Left ventricle myocardium inferior (tissue), 1 donor: ENCODE measurements around the gene VEGFB. TPM values are rescaled to one million over a fixed set of nuclear protein-coding genes. Genes with fewer than 3 reads are reported as not detected.

ENCODE experiments used
- DNase-seq: peaks from one replicate; pipeline ENCODE4 v3.0.0-alpha.2; 2020
- H3K27ac ChIP-seq: fragments of 200-600 bp; replicated peaks from 2 replicates; pipeline ENCODE4 v1.8.0; 2021
- H3K27me3 ChIP-seq: fragments of 200-600 bp; 2 replicates; pipeline ENCODE4 v1.8.0; 2021; ENCODE audit warnings: low read depth
- H3K36me3 ChIP-seq: fragments of 200-600 bp; 2 replicates; pipeline ENCODE4 v1.8.0; 2021
- H3K4me1 ChIP-seq: fragments of 200-600 bp; 2 replicates; pipeline ENCODE4 v1.8.0; 2021
- H3K4me3 ChIP-seq: fragments of 200-600 bp; 2 replicates; pipeline ENCODE4 v1.8.0; 2021; ENCODE audit warnings: mild to moderate bottlenecking, moderate library complexity
- H3K9me3 ChIP-seq: fragments of 200-600 bp; replicated peaks from 2 replicates; pipeline ENCODE4 v1.8.0; 2021
- CTCF ChIP-seq: fragments of 200-600 bp; IDR thresholded peaks from 2 replicates; pipeline ENCODE4 v1.8.0; 2021; ENCODE audit warnings: antibody characterized with exemption, mild to moderate bottlenecking, borderline replicate concordance
- intact Hi-C: fragments of 100-400 bp; cut with micrococcal nuclease; formaldehyde crosslinking; loops from one replicate; pipeline ENCODE4 v1.11.0; 2022
- total RNA-seq: library from RNA; stranded (reverse); fragmentation: NEBNext Ultra II Directional; extraction: Animal tissue kit (Norgen Biotek cat#: 25700); gene quantifications from one replicate; pipeline ENCODE4 v1.2.1, GENCODE V29; 2021
- donor health status: DM: no; HTN: yes; CAD: no; lungs with severe emphysema.

Gene VEGFB
- total RNA-seq, 1 donor from 2014 or later, result 272 TPM

GRCh38 chr11:64249038-64249437, 14.7 kb downstream of the VEGFB start:
- Histone ChIP-seq H3K27ac (no peak overlapping the region), H3K4me1 (peaks cover 68% of the 10 kb centered on the region), H3K27me3 (no peaks in the 10 kb centered on the region), H3K9me3 (no peaks in the 10 kb centered on the region), H3K36me3 (peaks cover 5% of the 10 kb centered on the region), H3K4me3 (no peak overlapping the region)
- intact Hi-C loops, result no loop called here
- DNase-seq, result no peak
- no peak for TF ChIP-seq CTCF

- H3K4me1 ChIP-seq, result peaks cover 63% of the 10 kb centered on the region
- intact Hi-C loops, result no loop called here
- H3K36me3 ChIP-seq, result peaks cover 5% of the 10 kb centered on the region
- H3K27ac ChIP-seq, result no peak overlapping the region
- no peak overlapping the region for H3K4me3 ChIP-seq
- TF ChIP-seq CTCF, result no peak
- no peaks in the 10 kb centered on the region for H3K9me3 ChIP-seq
- DNase-seq, result no peak
- no peaks in the 10 kb centered on the region for H3K27me3 ChIP-seq
These were observed 15.4 kb downstream of the VEGFB start for GRCh38 chr11:64249563-64250414.

- intact Hi-C loops, result no loop called here
- Histone ChIP-seq H3K27me3 (no peaks in the 10 kb centered on the region), H3K4me3 (peak overlapping the region; percentile 88), H3K36me3 (peaks cover 12% of the 10 kb centered on the region), H3K27ac (peak overlapping the region; percentile 84), H3K9me3 (no peaks in the 10 kb centered on the region), H3K4me1 (peaks cover 56% of the 10 kb centered on the region)
- no peak for DNase-seq
- TF ChIP-seq CTCF, result no peak
These were observed 16.1 kb downstream of the VEGFB start for GRCh38 chr11:64250415-64251015.

- Histone ChIP-seq H3K36me3 (peaks cover 19% of the 10 kb centered on the region), H3K4me1 (peaks cover 49% of the 10 kb centered on the region), H3K9me3 (no peaks in the 10 kb centered on the region), H3K4me3 (peak within 1 kb of the TSS; percentile 88), H3K27me3 (no peaks in the 10 kb centered on the region), H3K27ac (peak within 1 kb of the TSS; percentile 84)
- peak; percentile 85 for TF ChIP-seq CTCF
- DNase-seq, result peak; percentile 52
- intact Hi-C loops, result no loop called here
These were observed 16.8 kb downstream of the VEGFB start, which contains the start of gene PLCB3 for GRCh38 chr11:64251016-64251752. PLCB3 (plus strand) TSS chr11:64251530; CDS start chr11:64251650, 120 bp downstream.

GRCh38 chr11:64251753-64252002, 17.3 kb downstream of the VEGFB start:
- H3K27me3 ChIP-seq, result no peaks in the 10 kb centered on the region
- peaks cover 24% of the 10 kb centered on the region for H3K36me3 ChIP-seq
- DNase-seq, result no peak
- H3K4me1 ChIP-seq, result peaks cover 48% of the 10 kb centered on the region
- TF ChIP-seq CTCF, result no peak
- intact Hi-C loops, result no loop called here
- H3K9me3 ChIP-seq, result no peaks in the 10 kb centered on the region
- H3K27ac ChIP-seq, result peak overlapping the region; percentile 84
- peak overlapping the region; percentile 88 for H3K4me3 ChIP-seq
